ENCODE results near the gene ENOX1.

ENOX1 gene

GRCh38 chr13:43470610-43471009, 316.2 kb downstream of the ENOX1 start:
- Histone ChIP-seq H3K9me3 (ENCODE audit: control insufficient read depth, insufficient read depth, low read length) (no peaks in the 10 kb centered on the region), H3K36me3 (ENCODE audit: control insufficient read depth, insufficient read depth, low read length) (no peaks in the 10 kb centered on the region), H3K27me3 (ENCODE audit: control insufficient read depth, insufficient read depth, low read length) (no peaks in the 10 kb centered on the region), H3K9ac (ENCODE audit: low read depth, low read length) (no peak overlapping the region), H3K4me3 (ENCODE audit: low read depth, low read length) (no peak overlapping the region), H3K4me1 (ENCODE audit: control insufficient read depth, insufficient read depth, low read length) (no peaks in the 10 kb centered on the region)

GRCh38 chr13:43469791-43470190, 317.0 kb downstream of the ENOX1 start:
- no peak overlapping the region for H3K9ac ChIP-seq (ENCODE audit: low read depth, low read length)
- H3K9me3 ChIP-seq (ENCODE audit: control insufficient read depth, insufficient read depth, low read length) = no peaks in the 10 kb centered on the region
- H3K36me3 ChIP-seq (ENCODE audit: control insufficient read depth, insufficient read depth, low read length) = no peaks in the 10 kb centered on the region
- no peak overlapping the region for H3K4me3 ChIP-seq (ENCODE audit: low read depth, low read length)
- H3K27me3 ChIP-seq (ENCODE audit: control insufficient read depth, insufficient read depth, low read length) = no peaks in the 10 kb centered on the region
- H3K4me1 ChIP-seq (ENCODE audit: control insufficient read depth, insufficient read depth, low read length) = no peaks in the 10 kb centered on the region

- H3K4me3 ChIP-seq (ENCODE audit: low read depth, low read length) = no peak overlapping the region
- no peaks in the 10 kb centered on the region for H3K27me3 ChIP-seq (ENCODE audit: control insufficient read depth, insufficient read depth, low read length)
- H3K4me1 ChIP-seq (ENCODE audit: control insufficient read depth, insufficient read depth, low read length) = no peaks in the 10 kb centered on the region
- no peak overlapping the region for H3K9ac ChIP-seq (ENCODE audit: low read depth, low read length)
- no peaks in the 10 kb centered on the region for H3K9me3 ChIP-seq (ENCODE audit: control insufficient read depth, insufficient read depth, low read length)
- no peaks in the 10 kb centered on the region for H3K36me3 ChIP-seq (ENCODE audit: control insufficient read depth, insufficient read depth, low read length)
Measured at GRCh38 chr13:43464578-43465264, 322.1 kb downstream of the ENOX1 start.

- Histone ChIP-seq H3K27me3 (ENCODE audit: control insufficient read depth, insufficient read depth, low read length) (no peaks in the 10 kb centered on the region), H3K4me3 (ENCODE audit: low read depth, low read length) (no peak overlapping the region), H3K4me1 (ENCODE audit: control insufficient read depth, insufficient read depth, low read length) (no peaks in the 10 kb centered on the region), H3K36me3 (ENCODE audit: control insufficient read depth, insufficient read depth, low read length) (no peaks in the 10 kb centered on the region), H3K9me3 (ENCODE audit: control insufficient read depth, insufficient read depth, low read length) (no peaks in the 10 kb centered on the region), H3K9ac (ENCODE audit: low read depth, low read length) (no peak overlapping the region)
Measured at GRCh38 chr13:43448605-43449336, 338.0 kb downstream of the ENOX1 start.

GRCh38 chr13:43446126-43446525, 340.6 kb downstream of the ENOX1 start:
- H3K4me1 ChIP-seq (ENCODE audit: control insufficient read depth, insufficient read depth, low read length) = peaks cover 5% of the 10 kb centered on the region
- H3K36me3 ChIP-seq (ENCODE audit: control insufficient read depth, insufficient read depth, low read length) = no peaks in the 10 kb centered on the region
- H3K4me3 ChIP-seq (ENCODE audit: low read depth, low read length) = no peak overlapping the region
- no peaks in the 10 kb centered on the region for H3K27me3 ChIP-seq (ENCODE audit: control insufficient read depth, insufficient read depth, low read length)
- H3K9ac ChIP-seq (ENCODE audit: low read depth, low read length) = no peak overlapping the region
- H3K9me3 ChIP-seq (ENCODE audit: control insufficient read depth, insufficient read depth, low read length) = no peaks in the 10 kb centered on the region

GRCh38 chr13:43445668-43446067, 341.1 kb downstream of the ENOX1 start:
- Histone ChIP-seq H3K9me3 (ENCODE audit: control insufficient read depth, insufficient read depth, low read length) (no peaks in the 10 kb centered on the region), H3K4me1 (ENCODE audit: control insufficient read depth, insufficient read depth, low read length) (peaks cover 5% of the 10 kb centered on the region), H3K9ac (ENCODE audit: low read depth, low read length) (no peak overlapping the region), H3K36me3 (ENCODE audit: control insufficient read depth, insufficient read depth, low read length) (no peaks in the 10 kb centered on the region), H3K4me3 (ENCODE audit: low read depth, low read length) (no peak overlapping the region), H3K27me3 (ENCODE audit: control insufficient read depth, insufficient read depth, low read length) (no peaks in the 10 kb centered on the region)

- H3K9ac ChIP-seq (ENCODE audit: low read depth, low read length) = no peak overlapping the region
- H3K4me3 ChIP-seq (ENCODE audit: low read depth, low read length) = no peak overlapping the region
Measured at GRCh38 chr13:43444081-43444480, 342.7 kb downstream of the ENOX1 start.

GRCh38 chr13:43441899-43442499, 344.8 kb downstream of the ENOX1 start:
- Histone ChIP-seq H3K9me3 (ENCODE audit: control insufficient read depth, insufficient read depth, low read length) (no peaks in the 10 kb centered on the region), H3K4me1 (ENCODE audit: control insufficient read depth, insufficient read depth, low read length) (peaks cover 5% of the 10 kb centered on the region), H3K27me3 (ENCODE audit: control insufficient read depth, insufficient read depth, low read length) (no peaks in the 10 kb centered on the region), H3K9ac (ENCODE audit: low read depth, low read length) (no peak overlapping the region), H3K4me3 (ENCODE audit: low read depth, low read length) (no peak overlapping the region), H3K36me3 (ENCODE audit: control insufficient read depth, insufficient read depth, low read length) (no peaks in the 10 kb centered on the region)

More at GRCh38 chr13:43444081-43444480, 342.7 kb downstream of the ENOX1 start:
- H3K36me3 ChIP-seq (ENCODE audit: control insufficient read depth, insufficient read depth, low read length) = no peaks in the 10 kb centered on the region
- H3K27me3 ChIP-seq (ENCODE audit: control insufficient read depth, insufficient read depth, low read length) = no peaks in the 10 kb centered on the region
- H3K4me1 ChIP-seq (ENCODE audit: control insufficient read depth, insufficient read depth, low read length) = peaks cover 5% of the 10 kb centered on the region
- H3K9me3 ChIP-seq (ENCODE audit: control insufficient read depth, insufficient read depth, low read length) = no peaks in the 10 kb centered on the region

GRCh38 chr13:43441464-43441863, 345.3 kb downstream of the ENOX1 start:
- H3K9ac ChIP-seq (ENCODE audit: low read depth, low read length) = no peak overlapping the region
- H3K4me1 ChIP-seq (ENCODE audit: control insufficient read depth, insufficient read depth, low read length) = peaks cover 5% of the 10 kb centered on the region
- H3K27me3 ChIP-seq (ENCODE audit: control insufficient read depth, insufficient read depth, low read length) = no peaks in the 10 kb centered on the region
- no peaks in the 10 kb centered on the region for H3K9me3 ChIP-seq (ENCODE audit: control insufficient read depth, insufficient read depth, low read length)
- no peaks in the 10 kb centered on the region for H3K36me3 ChIP-seq (ENCODE audit: control insufficient read depth, insufficient read depth, low read length)
- no peak overlapping the region for H3K4me3 ChIP-seq (ENCODE audit: low read depth, low read length)

- no peak overlapping the region for H3K4me3 ChIP-seq (ENCODE audit: low read depth, low read length)
- no peaks in the 10 kb centered on the region for H3K27me3 ChIP-seq (ENCODE audit: control insufficient read depth, insufficient read depth, low read length)
- H3K36me3 ChIP-seq (ENCODE audit: control insufficient read depth, insufficient read depth, low read length) = no peaks in the 10 kb centered on the region
- H3K9me3 ChIP-seq (ENCODE audit: control insufficient read depth, insufficient read depth, low read length) = no peaks in the 10 kb centered on the region
- H3K9ac ChIP-seq (ENCODE audit: low read depth, low read length) = no peak overlapping the region
- peaks cover 13% of the 10 kb centered on the region for H3K4me1 ChIP-seq (ENCODE audit: control insufficient read depth, insufficient read depth, low read length)
Measured at GRCh38 chr13:43434191-43434590, 352.6 kb downstream of the ENOX1 start.

- Histone ChIP-seq H3K4me1 (ENCODE audit: control insufficient read depth, insufficient read depth, low read length) (peaks cover 17% of the 10 kb centered on the region), H3K27me3 (ENCODE audit: control insufficient read depth, insufficient read depth, low read length) (no peaks in the 10 kb centered on the region), H3K9ac (ENCODE audit: low read depth, low read length) (no peak overlapping the region), H3K9me3 (ENCODE audit: control insufficient read depth, insufficient read depth, low read length) (no peaks in the 10 kb centered on the region), H3K36me3 (ENCODE audit: control insufficient read depth, insufficient read depth, low read length) (no peaks in the 10 kb centered on the region), H3K4me3 (ENCODE audit: low read depth, low read length) (no peak overlapping the region)
Measured at GRCh38 chr13:43433691-43434141, 353.1 kb downstream of the ENOX1 start.

- Histone ChIP-seq H3K9ac (ENCODE audit: low read depth, low read length) (no peak overlapping the region), H3K36me3 (ENCODE audit: control insufficient read depth, insufficient read depth, low read length) (no peaks in the 10 kb centered on the region), H3K4me1 (ENCODE audit: control insufficient read depth, insufficient read depth, low read length) (peaks cover 17% of the 10 kb centered on the region), H3K27me3 (ENCODE audit: control insufficient read depth, insufficient read depth, low read length) (no peaks in the 10 kb centered on the region), H3K4me3 (ENCODE audit: low read depth, low read length) (no peak overlapping the region), H3K9me3 (ENCODE audit: control insufficient read depth, insufficient read depth, low read length) (no peaks in the 10 kb centered on the region)
Measured at GRCh38 chr13:43432958-43433357, 353.8 kb downstream of the ENOX1 start.
